ENCODE results near the gene CCT5.
"Not testable (repeated sequence)": the region's sequence is repeated elsewhere in the genome, so short reads cannot be mapped to it uniquely, and the experiment has no call there.

The CCT5 gene

GRCh38 chr5:10275460-10275859 is 25.4 kb downstream of the CCT5 start:
- Histone ChIP-seq H3K4me3 (ENCODE audit: insufficient read depth, low read depth, low read length) (no peak overlapping the region), H3K27me3 (ENCODE audit: control insufficient read depth, insufficient read depth, low read length, poor library complexity, severe bottlenecking) (no peaks in the 10 kb centered on the region), H3K4me1 (ENCODE audit: control insufficient read depth, insufficient read depth, low read length) (peaks cover 4% of the 10 kb centered on the region), H3K9me3 (ENCODE audit: control insufficient read depth, low read length) (no peaks in the 10 kb centered on the region), H3K27ac (ENCODE audit: insufficient read depth, low read depth, low read length, poor library complexity, severe bottlenecking) (no peak overlapping the region), H3K36me3 (ENCODE audit: control insufficient read depth, insufficient read depth, low read length) (no peaks in the 10 kb centered on the region)
- 81 to 83% methylated on average over 10 of the region's 10 CpGs for whole genome bisulfite sequencing, 2 experiments

DNA sequence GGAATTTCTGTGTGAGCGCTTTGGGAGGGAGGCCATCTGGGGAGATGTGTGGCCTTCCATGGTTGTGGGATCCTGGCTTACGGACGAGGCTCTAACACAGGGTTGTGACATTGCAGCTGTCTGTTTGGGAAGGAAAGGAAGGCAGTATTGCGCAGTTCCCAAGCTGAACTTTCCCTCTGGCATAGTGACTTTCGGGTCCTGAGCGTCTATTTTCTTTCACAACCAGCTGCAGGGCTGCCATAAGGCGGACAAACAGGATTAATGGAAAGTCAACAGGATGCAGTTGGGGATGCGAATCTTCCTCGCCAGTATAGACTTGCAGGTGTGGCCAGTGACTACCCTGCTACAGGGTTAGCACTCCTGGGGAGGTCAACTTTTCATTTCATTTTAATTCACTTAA is 25.9 kb downstream of the CCT5 start:
- no peak overlapping the region for H3K4me3 ChIP-seq (ENCODE audit: insufficient read depth, low read depth, low read length)
- no peaks in the 10 kb centered on the region for H3K36me3 ChIP-seq (ENCODE audit: control insufficient read depth, insufficient read depth, low read length)
- no peaks in the 10 kb centered on the region for H3K9me3 ChIP-seq (ENCODE audit: control insufficient read depth, low read length)
- no peaks in the 10 kb centered on the region for H3K27me3 ChIP-seq (ENCODE audit: control insufficient read depth, insufficient read depth, low read length, poor library complexity, severe bottlenecking)
- peaks cover 4% of the 10 kb centered on the region for H3K4me1 ChIP-seq (ENCODE audit: control insufficient read depth, insufficient read depth, low read length)
- 92 to 93% methylated on average over 9 of the region's 9 CpGs for WGBS, 2 experiments
- no peak overlapping the region for H3K27ac ChIP-seq (ENCODE audit: insufficient read depth, low read depth, low read length, poor library complexity, severe bottlenecking)

- Histone ChIP-seq H3K4me1 (ENCODE audit: control insufficient read depth, insufficient read depth, low read length) (peaks cover 4% of the 10 kb centered on the region), H3K27ac (ENCODE audit: insufficient read depth, low read depth, low read length, poor library complexity, severe bottlenecking) (no peak overlapping the region), H3K4me3 (ENCODE audit: insufficient read depth, low read depth, low read length) (no peak overlapping the region), H3K27me3 (ENCODE audit: control insufficient read depth, insufficient read depth, low read length, poor library complexity, severe bottlenecking) (no peaks in the 10 kb centered on the region), H3K9me3 (ENCODE audit: control insufficient read depth, low read length) (no peaks in the 10 kb centered on the region), H3K36me3 (ENCODE audit: control insufficient read depth, insufficient read depth, low read length) (no peaks in the 10 kb centered on the region)
- WGBS, 2 experiments, result 89 to 94% methylated on average over 6 to 7 of the region's 7 CpGs
Measured at GRCh38 chr5:10276691-10277090, 26.6 kb downstream of the CCT5 start.

DNA sequence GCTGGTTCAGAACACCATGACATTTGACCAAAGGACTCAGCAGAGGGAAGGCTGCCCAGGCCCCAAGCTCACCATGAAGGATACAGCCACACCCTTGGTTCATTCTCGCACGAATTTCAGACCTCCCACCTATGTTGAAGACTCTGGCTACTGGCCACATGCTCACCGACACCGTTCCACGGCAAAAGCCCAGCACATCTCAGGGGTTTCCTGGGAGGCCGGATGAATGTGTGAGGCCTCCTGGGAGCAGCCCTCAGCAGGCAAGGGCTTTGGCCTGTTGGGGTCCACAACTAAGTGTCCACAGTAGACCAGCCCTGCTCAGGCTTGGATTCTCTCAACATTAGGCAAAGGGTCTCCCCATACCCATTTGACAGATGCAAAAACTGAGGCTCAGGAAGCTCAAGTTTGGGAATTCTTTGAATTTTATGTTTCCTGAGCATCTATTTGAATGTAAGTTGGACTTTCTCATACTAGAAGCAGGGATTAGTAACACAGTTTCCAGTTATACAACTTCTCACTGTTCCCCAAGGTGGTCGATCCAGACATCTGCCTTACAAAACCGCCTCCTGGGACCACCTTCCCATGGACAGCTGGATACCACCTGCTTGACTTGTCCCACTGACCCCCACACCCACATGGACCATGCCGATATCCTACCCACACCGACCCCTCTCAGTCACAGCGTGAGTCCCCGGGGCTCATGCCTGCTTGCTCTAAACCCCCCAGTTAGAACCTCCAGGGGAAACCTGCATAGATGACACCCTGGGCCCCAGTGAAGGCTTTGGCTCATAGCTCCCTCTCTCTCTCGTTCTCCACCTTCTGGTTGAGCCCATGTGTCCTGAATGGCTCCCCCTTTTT is 27.9 kb downstream of the CCT5 start:
- Histone ChIP-seq H3K27me3 (ENCODE audit: control insufficient read depth, insufficient read depth, low read length, poor library complexity, severe bottlenecking) (no peaks in the 10 kb centered on the region), H3K4me1 (ENCODE audit: control insufficient read depth, insufficient read depth, low read length) (peaks cover 4% of the 10 kb centered on the region), H3K27ac (ENCODE audit: insufficient read depth, low read depth, low read length, poor library complexity, severe bottlenecking) (no peak overlapping the region), H3K36me3 (ENCODE audit: control insufficient read depth, insufficient read depth, low read length) (no peaks in the 10 kb centered on the region), H3K9me3 (ENCODE audit: control insufficient read depth, low read length) (no peaks in the 10 kb centered on the region), H3K4me3 (ENCODE audit: insufficient read depth, low read depth, low read length) (no peak overlapping the region)
- whole genome bisulfite sequencing, 2 experiments, result 94 to 95% methylated on average over 13 of the region's 13 CpGs

GRCh38 chr5:10278658-10279279 is 28.7 kb downstream of the CCT5 start:
- no peaks in the 10 kb centered on the region for H3K27me3 ChIP-seq (ENCODE audit: control insufficient read depth, insufficient read depth, low read length, poor library complexity, severe bottlenecking)
- 94 to 95% methylated on average over 12 of the region's 12 CpGs for WGBS, 2 experiments
- H3K4me3 ChIP-seq (ENCODE audit: insufficient read depth, low read depth, low read length), result no peak overlapping the region

DNA sequence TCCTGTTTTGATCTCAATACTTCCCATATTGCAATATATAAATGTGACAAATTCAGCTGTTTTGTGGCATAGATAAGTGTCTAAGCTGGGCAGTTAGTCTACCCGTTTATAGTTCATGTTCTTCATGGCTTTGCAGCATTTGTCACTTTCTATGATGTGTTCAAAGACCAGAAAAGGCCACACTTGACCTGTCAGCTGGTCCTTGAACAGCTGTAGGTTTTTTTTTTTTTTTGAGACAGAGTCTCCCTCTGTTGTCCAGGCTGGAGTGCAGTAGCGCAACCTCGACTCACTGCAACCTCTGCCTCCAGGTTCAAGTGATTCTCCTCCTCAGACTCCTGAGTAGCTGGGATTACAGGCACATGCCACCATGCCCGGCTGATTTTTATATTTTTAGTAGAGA is 29.2 kb downstream of the CCT5 start:
- Histone ChIP-seq H3K9me3 (ENCODE audit: control insufficient read depth, low read length) (no peaks in the 10 kb centered on the region), H3K27me3 (ENCODE audit: control insufficient read depth, insufficient read depth, low read length, poor library complexity, severe bottlenecking) (no peaks in the 10 kb centered on the region), H3K36me3 (ENCODE audit: control insufficient read depth, insufficient read depth, low read length) (no peaks in the 10 kb centered on the region), H3K27ac (ENCODE audit: insufficient read depth, low read depth, low read length, poor library complexity, severe bottlenecking) (no peak overlapping the region), H3K4me3 (ENCODE audit: insufficient read depth, low read depth, low read length) (no peak overlapping the region), H3K4me1 (ENCODE audit: control insufficient read depth, insufficient read depth, low read length) (peaks cover 4% of the 10 kb centered on the region)
- WGBS, 2 experiments, result 89 to 96% methylated on average over 3 to 4 of the region's 4 CpGs

More at GRCh38 chr5:10278658-10279279, 28.7 kb downstream of the CCT5 start:
- H3K27ac ChIP-seq (ENCODE audit: insufficient read depth, low read depth, low read length, poor library complexity, severe bottlenecking), result no peak overlapping the region
- H3K9me3 ChIP-seq (ENCODE audit: control insufficient read depth, low read length), result no peaks in the 10 kb centered on the region
- peaks cover 4% of the 10 kb centered on the region for H3K4me1 ChIP-seq (ENCODE audit: control insufficient read depth, insufficient read depth, low read length)
- H3K36me3 ChIP-seq (ENCODE audit: control insufficient read depth, insufficient read depth, low read length), result no peaks in the 10 kb centered on the region

DNA sequence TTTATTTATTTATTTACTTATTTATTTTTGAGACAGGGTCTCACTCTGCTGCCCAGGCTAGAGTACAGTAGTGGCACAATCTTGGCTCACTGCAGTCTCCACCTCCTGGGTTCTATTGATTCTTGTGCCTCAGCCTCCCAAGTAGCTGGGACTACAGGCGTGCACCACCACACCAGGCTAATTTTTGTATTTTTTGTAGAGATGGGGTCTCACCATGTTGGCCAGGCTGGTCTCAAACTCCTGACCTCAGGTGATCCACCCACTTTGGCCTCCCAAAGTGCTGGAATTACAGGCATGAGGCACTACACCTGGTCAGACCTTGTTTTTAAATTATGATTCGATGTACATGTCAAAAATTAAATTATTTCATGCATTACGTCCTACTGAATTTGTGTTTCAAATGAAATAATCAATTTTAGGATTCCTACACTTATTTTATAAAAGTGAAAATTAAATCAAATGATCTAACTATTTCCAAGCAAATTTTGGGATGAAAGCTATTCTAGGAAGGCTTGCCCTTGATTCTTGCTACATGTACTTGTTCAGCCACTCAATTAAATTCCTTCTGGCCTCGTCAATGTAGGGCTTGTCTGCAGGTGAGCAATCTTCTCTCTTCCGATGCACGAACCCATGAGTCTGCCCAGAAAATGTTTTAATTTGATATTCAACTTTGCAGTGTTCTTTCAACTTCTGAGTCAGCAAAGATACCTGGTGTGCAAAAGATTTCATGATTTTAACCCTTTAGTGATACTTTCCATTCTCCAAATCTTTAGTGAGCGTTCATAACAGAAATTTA is 30.0 kb downstream of the CCT5 start:
- Histone ChIP-seq H3K27me3 (ENCODE audit: control insufficient read depth, insufficient read depth, low read length, poor library complexity, severe bottlenecking) (no peaks in the 10 kb centered on the region), H3K9me3 (ENCODE audit: control insufficient read depth, low read length) (no peaks in the 10 kb centered on the region), H3K27ac (ENCODE audit: insufficient read depth, low read depth, low read length, poor library complexity, severe bottlenecking) (no peak overlapping the region), H3K4me1 (ENCODE audit: control insufficient read depth, insufficient read depth, low read length) (peaks cover 4% of the 10 kb centered on the region), H3K36me3 (ENCODE audit: control insufficient read depth, insufficient read depth, low read length) (peaks cover 3% of the 10 kb centered on the region), H3K4me3 (ENCODE audit: insufficient read depth, low read depth, low read length) (no peak overlapping the region)
- 75 to 84% methylated on average over 5 to 7 of the region's 7 CpGs for WGBS, 2 experiments

GRCh38 chr5:10283927-10284635 is 34.0 kb downstream of the CCT5 start:
- 30 to 31% methylated on average over 16 to 17 of the region's 17 CpGs for WGBS, 2 experiments
- H3K27ac ChIP-seq (ENCODE audit: insufficient read depth, low read depth, low read length, poor library complexity, severe bottlenecking), result no peak overlapping the region
- no peak overlapping the region for H3K4me3 ChIP-seq (ENCODE audit: insufficient read depth, low read depth, low read length)
- peaks cover 3% of the 10 kb centered on the region for H3K36me3 ChIP-seq (ENCODE audit: control insufficient read depth, insufficient read depth, low read length)
- no peaks in the 10 kb centered on the region for H3K27me3 ChIP-seq (ENCODE audit: control insufficient read depth, insufficient read depth, low read length, poor library complexity, severe bottlenecking)
- H3K9me3 ChIP-seq (ENCODE audit: control insufficient read depth, low read length), result no peaks in the 10 kb centered on the region
- no peaks in the 10 kb centered on the region for H3K4me1 ChIP-seq (ENCODE audit: control insufficient read depth, insufficient read depth, low read length)

GRCh38 chr5:10285362-10285761 is 35.3 kb downstream of the CCT5 start:
- H3K36me3 ChIP-seq (ENCODE audit: control insufficient read depth, insufficient read depth, low read length); H3K4me3 ChIP-seq (ENCODE audit: insufficient read depth, low read depth, low read length); H3K27ac ChIP-seq (ENCODE audit: insufficient read depth, low read depth, low read length, poor library complexity, severe bottlenecking); H3K4me1 ChIP-seq (ENCODE audit: control insufficient read depth, insufficient read depth, low read length); H3K9me3 ChIP-seq (ENCODE audit: control insufficient read depth, low read length); H3K27me3 ChIP-seq (ENCODE audit: control insufficient read depth, insufficient read depth, low read length, poor library complexity, severe bottlenecking): not testable (repeated sequence)
- WGBS, 2 experiments, result 95 to 96% methylated on average over 8 of the region's 8 CpGs

Data from ectodermal cell (in vitro differentiated cells).